RWPE2 (cell line): ENCODE data around the gene LRRC51.

ENCODE experiments used
- ATAC-seq: fragments of 200-7000 bp; cut with Tn5 transposase; 3 replicates; pipeline ENCODE4 v1.9.1; 2021; ENCODE audit warnings: low read depth
- DNase-seq: peaks from one replicate; pipeline ENCODE4 v3.0.0-alpha.2; 2020; ENCODE audit warnings: low spot score
- H3K27ac ChIP-seq: fragments of 450-650 bp; 2 replicates; pipeline ENCODE4 v1.5.1; 2017; ENCODE audit warnings: mild to moderate bottlenecking; ENCODE audit not compliant: poor library complexity, severe bottlenecking
- H3K27me3 ChIP-seq: fragments of 250-450 bp; sonication (Bioruptor Pico); 2 replicates; pipeline ENCODE4 v1.5.1; 2021; ENCODE audit warnings: mild to moderate bottlenecking, moderate library complexity; ENCODE audit not compliant: insufficient read depth, poor library complexity, severe bottlenecking
- H3K36me3 ChIP-seq: fragments of 250-450 bp; sonication (Bioruptor Pico); 2 replicates; pipeline ENCODE4 v1.5.1; 2020; ENCODE audit warnings: low read depth, mild to moderate bottlenecking, moderate library complexity
- H3K4me1 ChIP-seq: fragments of 250-450 bp; sonication (Bioruptor Pico); 2 replicates; pipeline ENCODE4 v1.5.1; 2021; ENCODE audit warnings: mild to moderate bottlenecking, moderate library complexity; ENCODE audit not compliant: insufficient read depth, poor library complexity, severe bottlenecking
- H3K4me3 ChIP-seq: fragments of 250-450 bp; sonication (Bioruptor Pico); 2 replicates; pipeline ENCODE4 v1.5.1; 2021; ENCODE audit warnings: mild to moderate bottlenecking, moderate library complexity; ENCODE audit not compliant: severe bottlenecking
- H3K9me3 ChIP-seq: fragments of 250-450 bp; sonication (Bioruptor Pico); 2 replicates; pipeline ENCODE4 v1.5.1; 2021; ENCODE audit warnings: mild to moderate bottlenecking, moderate library complexity; ENCODE audit not compliant: severe bottlenecking
- TF ChIP-seq, protein P1 (sequence below): fragments of 450-650 bp; IDR thresholded peaks from one replicate; pipeline ENCODE4 v1.5.1; 2017; ENCODE audit warnings: mild to moderate bottlenecking, moderate library complexity; ENCODE audit not compliant: poor library complexity, severe bottlenecking

LRRC51 gene, protein sequence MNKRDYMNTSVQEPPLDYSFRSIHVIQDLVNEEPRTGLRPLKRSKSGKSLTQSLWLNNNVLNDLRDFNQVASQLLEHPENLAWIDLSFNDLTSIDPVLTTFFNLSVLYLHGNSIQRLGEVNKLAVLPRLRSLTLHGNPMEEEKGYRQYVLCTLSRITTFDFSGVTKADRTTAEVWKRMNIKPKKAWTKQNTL

DNA sequence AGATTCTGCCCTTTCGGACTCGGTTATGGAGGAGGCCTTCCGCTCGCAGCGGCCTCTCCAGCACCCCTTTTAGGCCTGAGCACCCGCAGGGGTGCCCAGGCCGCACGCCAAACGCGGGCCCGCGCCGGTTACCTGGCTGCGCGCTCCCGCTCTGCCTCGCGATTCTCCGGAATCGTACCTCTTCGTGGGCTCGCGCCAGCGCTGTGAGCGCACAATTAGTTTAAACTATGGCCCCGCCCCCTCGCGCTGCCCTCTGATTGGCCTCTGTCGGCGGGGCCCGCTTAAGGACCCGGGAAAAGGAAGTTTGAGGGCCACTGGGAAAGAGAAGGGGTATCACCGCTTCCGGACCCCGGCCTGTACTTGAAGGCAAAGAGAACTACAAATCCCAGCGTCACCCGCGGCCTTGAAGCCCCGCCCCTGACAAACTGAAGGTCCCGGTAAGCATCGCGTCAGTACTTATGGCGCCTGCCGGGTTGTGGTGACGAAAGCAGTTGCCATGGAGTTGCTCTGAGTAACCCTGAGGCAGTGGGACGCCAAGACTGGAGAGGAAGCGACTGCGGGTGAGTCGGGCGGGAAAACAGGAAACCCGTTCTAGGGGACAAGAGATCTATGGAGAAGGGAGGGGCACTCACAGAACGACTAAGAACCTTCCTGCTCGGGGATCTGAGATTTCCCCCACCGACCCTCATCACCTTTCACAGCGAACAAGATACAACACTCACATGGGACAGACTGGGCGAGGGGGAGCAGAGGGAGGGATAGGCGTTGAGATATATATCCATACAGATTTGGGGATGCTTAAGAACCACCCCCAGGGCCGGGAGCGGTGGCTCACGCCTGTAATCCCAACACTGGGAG is at the start of gene LRRC51, which contains the start of gene NUMA1:
Gene LRRC51, plus strand, starts transcription at position 525 of the 858 bp plus-strand sequence. CDS start 8,234 bp downstream, outside the sequence.
Gene NUMA1, minus strand, starts transcription at position 217 of the 858 bp plus-strand sequence. CDS start 44,599 bp downstream, outside the sequence.
- peak; percentile 93 for ATAC-seq
- no peaks in the 10 kb centered on the region for H3K9me3 ChIP-seq
- H3K4me3 ChIP-seq, result peak within 1 kb of the TSS; percentile 56

DNA sequence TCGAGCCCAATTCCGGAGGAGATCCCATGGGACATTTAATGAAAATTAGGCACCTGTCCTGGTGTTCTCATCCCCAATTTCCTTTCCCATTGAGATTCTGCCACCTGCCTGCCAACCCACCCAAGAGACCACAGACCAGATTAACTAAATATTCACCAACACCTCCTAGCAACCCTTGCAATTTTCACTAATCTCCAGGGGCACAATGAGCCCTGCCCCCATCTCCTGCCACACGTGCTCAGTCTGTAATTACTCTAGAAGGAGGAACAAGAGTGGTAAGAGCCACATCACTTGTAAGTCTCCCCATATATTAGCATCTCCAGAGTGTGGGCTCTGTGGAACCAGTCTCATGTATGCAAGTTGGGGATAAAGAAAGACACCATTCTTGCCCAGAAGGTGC is 44.0 kb upstream of the LRRC51 start:
- no peak overlapping the region for H3K4me3 ChIP-seq
- no peaks in the 10 kb centered on the region for H3K9me3 ChIP-seq
- H3K27me3 ChIP-seq, result no peaks in the 10 kb centered on the region
- DNase-seq (no peak), ATAC-seq (no peak)
- H3K36me3 ChIP-seq, result peaks cover 31% of the 10 kb centered on the region
- H3K4me1 ChIP-seq, result peaks cover 27% of the 10 kb centered on the region
- H3K27ac ChIP-seq, result no peak overlapping the region
- TF ChIP-seq, protein P1, sequence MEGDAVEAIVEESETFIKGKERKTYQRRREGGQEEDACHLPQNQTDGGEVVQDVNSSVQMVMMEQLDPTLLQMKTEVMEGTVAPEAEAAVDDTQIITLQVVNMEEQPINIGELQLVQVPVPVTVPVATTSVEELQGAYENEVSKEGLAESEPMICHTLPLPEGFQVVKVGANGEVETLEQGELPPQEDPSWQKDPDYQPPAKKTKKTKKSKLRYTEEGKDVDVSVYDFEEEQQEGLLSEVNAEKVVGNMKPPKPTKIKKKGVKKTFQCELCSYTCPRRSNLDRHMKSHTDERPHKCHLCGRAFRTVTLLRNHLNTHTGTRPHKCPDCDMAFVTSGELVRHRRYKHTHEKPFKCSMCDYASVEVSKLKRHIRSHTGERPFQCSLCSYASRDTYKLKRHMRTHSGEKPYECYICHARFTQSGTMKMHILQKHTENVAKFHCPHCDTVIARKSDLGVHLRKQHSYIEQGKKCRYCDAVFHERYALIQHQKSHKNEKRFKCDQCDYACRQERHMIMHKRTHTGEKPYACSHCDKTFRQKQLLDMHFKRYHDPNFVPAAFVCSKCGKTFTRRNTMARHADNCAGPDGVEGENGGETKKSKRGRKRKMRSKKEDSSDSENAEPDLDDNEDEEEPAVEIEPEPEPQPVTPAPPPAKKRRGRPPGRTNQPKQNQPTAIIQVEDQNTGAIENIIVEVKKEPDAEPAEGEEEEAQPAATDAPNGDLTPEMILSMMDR, result no peak

More for the DNA sequence above, at the start of gene LRRC51, which contains the start of gene NUMA1:
- DNase-seq, result peak; percentile 99
- Histone ChIP-seq H3K27me3 (no peaks in the 10 kb centered on the region), H3K36me3 (peaks cover 17% of the 10 kb centered on the region), H3K27ac (peak within 1 kb of the TSS; percentile 68), H3K4me1 (peaks cover 25% of the 10 kb centered on the region)
- TF ChIP-seq, protein P1, result no peak

DNA sequence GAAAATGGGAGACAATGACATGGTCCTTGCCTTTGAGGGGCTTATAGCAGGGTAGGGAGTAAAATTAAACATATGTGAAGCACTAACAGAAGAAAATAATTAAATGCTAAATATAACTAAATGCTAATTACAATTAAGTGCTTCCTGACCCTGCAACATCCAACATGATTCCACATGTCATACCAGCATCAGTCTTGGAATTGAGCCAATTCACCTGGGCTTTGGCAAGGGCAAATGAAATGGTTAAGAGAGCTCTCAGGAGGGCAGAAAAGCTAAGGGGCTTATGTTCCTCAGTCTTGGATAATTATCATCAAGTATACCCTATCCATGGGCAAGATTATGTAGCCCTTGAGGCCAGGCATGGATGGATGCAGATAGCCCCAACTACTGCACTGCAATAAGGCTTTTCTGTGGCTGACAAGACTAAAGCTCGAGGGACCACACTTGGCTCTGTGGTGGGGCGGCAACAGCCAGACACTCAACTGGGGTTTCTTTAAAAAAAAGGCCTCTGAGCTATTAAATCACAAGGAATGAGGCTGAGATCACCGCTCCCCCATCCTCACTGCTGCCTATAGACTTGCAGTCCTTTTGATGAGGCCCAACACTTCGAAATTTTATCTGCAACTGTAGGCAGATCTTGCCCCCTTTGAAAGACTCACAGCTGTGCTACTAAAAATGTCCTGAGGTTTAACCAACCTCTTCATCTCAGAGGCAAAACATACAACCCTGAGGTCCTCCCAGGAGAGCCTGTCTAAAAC is 42.9 kb upstream of the LRRC51 start:
- Histone ChIP-seq H3K27me3 (no peaks in the 10 kb centered on the region), H3K4me3 (no peak overlapping the region), H3K36me3 (peaks cover 31% of the 10 kb centered on the region), H3K27ac (peak overlapping the region; percentile 84), H3K4me1 (peaks cover 37% of the 10 kb centered on the region), H3K9me3 (no peaks in the 10 kb centered on the region)
- DNase-seq (no peak), ATAC-seq (no peak)
- TF ChIP-seq, protein P1, result no peak

DNA sequence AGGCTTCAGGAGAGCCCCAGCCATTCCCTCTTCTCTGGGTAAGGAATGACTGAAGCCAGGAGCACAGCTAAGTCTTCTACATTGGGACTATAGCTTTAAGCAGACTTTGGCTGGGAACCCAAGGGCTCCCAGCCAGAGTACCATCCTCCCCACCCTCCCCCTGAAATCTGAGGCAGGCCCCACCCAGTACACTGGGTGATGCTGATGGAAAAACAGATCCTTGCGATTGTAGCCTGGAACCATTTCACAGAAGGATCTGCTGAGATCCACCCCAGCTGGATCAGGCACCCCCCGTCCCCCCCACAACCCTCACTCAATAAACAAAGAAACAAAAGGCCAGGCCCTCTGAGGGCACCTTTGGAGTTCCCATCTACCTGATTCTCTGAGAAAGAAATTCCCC is 42.2 kb upstream of the LRRC51 start:
- Histone ChIP-seq H3K4me3 (no peak overlapping the region), H3K27me3 (no peaks in the 10 kb centered on the region), H3K36me3 (peaks cover 30% of the 10 kb centered on the region), H3K4me1 (peaks cover 38% of the 10 kb centered on the region), H3K27ac (peak overlapping the region; percentile 84), H3K9me3 (no peaks in the 10 kb centered on the region)
- peak; percentile 36 for ATAC-seq
- TF ChIP-seq, protein P1, result no peak
- no peak for DNase-seq
